Loucy (cell line): ENCODE results near the gene PPP2R5E.

Experiments
- H2AFZ ChIP-seq: fragments of 200-600 bp; sonication (generic); 2 replicates; pipeline ENCODE4 v1.6.0; 2016; ENCODE audit warnings: antibody characterized with exemption, mild to moderate bottlenecking, low read length, moderate library complexity
- H3F3A ChIP-seq: fragments of 200-600 bp; 2 replicates; pipeline ENCODE4 v1.6.0; 2016; ENCODE audit warnings: antibody characterized with exemption, low read depth, mild to moderate bottlenecking
- H3K27me3 ChIP-seq: fragments of 200-600 bp; sonication (generic); 2 replicates; pipeline ENCODE4 v1.6.1; 2014; ENCODE audit warnings: low read length, mild to moderate bottlenecking; ENCODE audit not compliant: insufficient read depth, poor library complexity, severe bottlenecking
- H3K36me3 ChIP-seq: fragments of 200-600 bp; sonication (generic); 2 replicates; pipeline ENCODE4 v1.6.1; 2016; ENCODE audit warnings: low read length; ENCODE audit not compliant: insufficient read depth
- H3K4me1 ChIP-seq: fragments of 200-600 bp; sonication (generic); 2 replicates; pipeline ENCODE4 v1.5.1; 2014; ENCODE audit warnings: low read length, mild to moderate bottlenecking; ENCODE audit not compliant: insufficient read depth, poor library complexity, severe bottlenecking
- H3K4me2 ChIP-seq: fragments of 200-600 bp; sonication (generic); 2 replicates; pipeline ENCODE4 v1.6.0; 2014; ENCODE audit warnings: antibody characterized with exemption, low read length, low read depth, mild to moderate bottlenecking; ENCODE audit not compliant: poor library complexity, severe bottlenecking
- H3K4me3 ChIP-seq: fragments of 200-600 bp; sonication (generic); 2 replicates; pipeline ENCODE4 v1.5.1; 2014; ENCODE audit warnings: low read length, mild to moderate bottlenecking, mixed read lengths; ENCODE audit not compliant: poor library complexity, severe bottlenecking
- H3K79me2 ChIP-seq: fragments of 200-600 bp; sonication (generic); 2 replicates; pipeline ENCODE4 v1.6.1; 2014; ENCODE audit warnings: low read length; ENCODE audit not compliant: insufficient read depth
- H3K9ac ChIP-seq: fragments of 200-600 bp; sonication (generic); 2 replicates; pipeline ENCODE4 v1.6.0; 2014; ENCODE audit warnings: mild to moderate bottlenecking, low read depth, low read length, moderate library complexity; ENCODE audit not compliant: poor library complexity, severe bottlenecking
- H3K9me2 ChIP-seq: fragments of 200-600 bp; sonication (generic); replicated peaks from 2 replicates; pipeline ENCODE4 v1.6.1; 2016; ENCODE audit warnings: low read depth, low read length, mixed read lengths
- H3K9me3 ChIP-seq: fragments of 200-600 bp; sonication (generic); 2 replicates; pipeline ENCODE4 v1.6.1; 2014; ENCODE audit warnings: mild to moderate bottlenecking, antibody characterized with exemption, low read length, low read depth; ENCODE audit not compliant: insufficient read depth
- H4K20me1 ChIP-seq: fragments of 200-600 bp; sonication (generic); 2 replicates; pipeline ENCODE4 v1.6.0; 2014; ENCODE audit warnings: antibody characterized with exemption, low read length, mild to moderate bottlenecking; ENCODE audit not compliant: insufficient read depth, poor library complexity, severe bottlenecking
- EZH2phosphoT487 ChIP-seq: fragments of 200-600 bp; IDR thresholded peaks from 2 replicates; pipeline ENCODE4 v1.6.1; 2018; ENCODE audit warnings: antibody characterized with exemption, mild to moderate bottlenecking, moderate library complexity, borderline replicate concordance
- TF ChIP-seq, protein P1 (sequence below): fragments of 200-600 bp; sonication (generic); conservative IDR thresholded peaks from 2 replicates; pipeline ENCODE4 v1.5.1; 2014; ENCODE audit warnings: mild to moderate bottlenecking, antibody characterized with exemption, low read length

Gene PPP2R5E

DNA sequence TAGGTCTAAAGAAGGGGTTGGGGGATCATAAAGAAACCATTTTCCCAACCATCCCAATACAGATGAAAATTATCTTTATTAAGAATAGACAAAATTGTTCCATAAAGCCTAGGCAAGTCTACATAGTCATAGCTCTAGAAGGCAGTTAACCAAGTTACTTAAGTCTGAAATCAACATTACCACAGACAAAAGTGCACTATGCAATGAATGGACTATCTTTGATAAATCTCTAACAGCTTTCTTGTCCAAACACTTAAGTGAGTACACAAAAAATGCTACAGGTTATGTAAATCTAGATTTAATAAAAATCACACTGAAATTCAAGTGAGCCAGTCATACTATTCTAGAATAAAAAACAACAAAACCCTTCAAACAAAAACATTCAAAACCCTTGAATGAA, 137.5 kb downstream of the PPP2R5E start:
- Histone ChIP-seq H3K79me2 (peaks cover 35% of the 10 kb centered on the region), H3K27me3 (no peaks in the 10 kb centered on the region), H4K20me1 (peaks cover 10% of the 10 kb centered on the region), H3F3A (no peaks in the 10 kb centered on the region), H3K36me3 (peaks cover 31% of the 10 kb centered on the region), H3K9ac (no peak overlapping the region), H3K4me3 (no peak overlapping the region), H3K9me2 (no peaks in the 10 kb centered on the region), H3K4me1 (peaks cover 27% of the 10 kb centered on the region), H3K9me3 (no peaks in the 10 kb centered on the region), H2AFZ (no peak overlapping the region), H3K4me2 (no peak overlapping the region)
- TF ChIP-seq EZH2phosphoT487: no peak
- TF ChIP-seq, protein P1, sequence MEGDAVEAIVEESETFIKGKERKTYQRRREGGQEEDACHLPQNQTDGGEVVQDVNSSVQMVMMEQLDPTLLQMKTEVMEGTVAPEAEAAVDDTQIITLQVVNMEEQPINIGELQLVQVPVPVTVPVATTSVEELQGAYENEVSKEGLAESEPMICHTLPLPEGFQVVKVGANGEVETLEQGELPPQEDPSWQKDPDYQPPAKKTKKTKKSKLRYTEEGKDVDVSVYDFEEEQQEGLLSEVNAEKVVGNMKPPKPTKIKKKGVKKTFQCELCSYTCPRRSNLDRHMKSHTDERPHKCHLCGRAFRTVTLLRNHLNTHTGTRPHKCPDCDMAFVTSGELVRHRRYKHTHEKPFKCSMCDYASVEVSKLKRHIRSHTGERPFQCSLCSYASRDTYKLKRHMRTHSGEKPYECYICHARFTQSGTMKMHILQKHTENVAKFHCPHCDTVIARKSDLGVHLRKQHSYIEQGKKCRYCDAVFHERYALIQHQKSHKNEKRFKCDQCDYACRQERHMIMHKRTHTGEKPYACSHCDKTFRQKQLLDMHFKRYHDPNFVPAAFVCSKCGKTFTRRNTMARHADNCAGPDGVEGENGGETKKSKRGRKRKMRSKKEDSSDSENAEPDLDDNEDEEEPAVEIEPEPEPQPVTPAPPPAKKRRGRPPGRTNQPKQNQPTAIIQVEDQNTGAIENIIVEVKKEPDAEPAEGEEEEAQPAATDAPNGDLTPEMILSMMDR: no peak

DNA sequence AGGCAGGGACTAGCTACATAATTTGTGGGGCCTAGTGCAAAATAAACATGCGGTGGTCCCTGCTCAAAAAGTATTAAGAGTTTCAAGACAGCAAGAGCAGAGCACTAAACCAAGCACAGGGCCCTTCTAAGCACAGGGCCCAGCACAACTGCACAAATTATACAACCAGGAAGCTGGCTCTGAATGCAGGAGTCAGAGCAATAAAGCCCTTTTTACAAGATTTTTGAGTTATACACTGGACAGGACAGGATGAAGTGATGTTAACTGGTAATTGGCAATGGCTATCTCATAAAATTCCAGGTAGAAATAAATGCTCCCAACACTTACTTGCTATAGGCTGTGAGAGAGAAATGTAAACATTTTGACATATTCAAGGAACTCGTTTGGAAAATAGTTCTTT, 138.3 kb downstream of the PPP2R5E start:
- no peak overlapping the region for H3K9ac ChIP-seq
- H3K4me1 ChIP-seq: peaks cover 27% of the 10 kb centered on the region
- H3K79me2 ChIP-seq: peaks cover 35% of the 10 kb centered on the region
- no peaks in the 10 kb centered on the region for H3K9me2 ChIP-seq
- no peaks in the 10 kb centered on the region for H3K9me3 ChIP-seq
- no peak overlapping the region for H2AFZ ChIP-seq
- peaks cover 10% of the 10 kb centered on the region for H4K20me1 ChIP-seq
- H3K27me3 ChIP-seq: no peaks in the 10 kb centered on the region
- no peak overlapping the region for H3K4me2 ChIP-seq
- no peak for TF ChIP-seq EZH2phosphoT487
- TF ChIP-seq, protein P1: no peak
- H3F3A ChIP-seq: no peaks in the 10 kb centered on the region
- no peak overlapping the region for H3K4me3 ChIP-seq
- H3K36me3 ChIP-seq: peaks cover 28% of the 10 kb centered on the region

DNA sequence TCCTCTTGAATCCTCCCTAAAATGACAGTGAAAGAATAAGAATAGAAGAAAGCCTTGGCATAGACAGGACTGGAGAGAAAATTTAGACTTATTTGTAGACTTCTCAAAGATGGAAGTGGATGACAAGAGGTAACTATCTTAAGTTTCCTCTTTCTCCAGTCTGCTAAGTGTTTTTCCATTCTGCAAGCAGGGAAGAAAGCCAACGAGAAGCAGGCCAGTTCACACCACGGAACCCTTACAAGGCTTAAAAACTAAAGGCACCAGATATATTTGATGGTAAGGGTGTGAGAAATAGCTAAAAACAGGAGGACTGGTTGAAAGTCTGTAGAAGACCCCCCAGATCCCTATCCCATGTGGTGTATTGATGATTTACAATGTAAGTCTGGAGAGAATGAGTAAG, 141.5 kb downstream of the PPP2R5E start:
- H3K9me2 ChIP-seq: no peaks in the 10 kb centered on the region
- H3K4me2 ChIP-seq: no peak overlapping the region
- H3K9ac ChIP-seq: no peak overlapping the region
- H3F3A ChIP-seq: no peaks in the 10 kb centered on the region
- peaks cover 28% of the 10 kb centered on the region for H3K36me3 ChIP-seq
- peaks cover 41% of the 10 kb centered on the region for H3K79me2 ChIP-seq
- no peaks in the 10 kb centered on the region for H3K9me3 ChIP-seq
- no peak overlapping the region for H3K4me3 ChIP-seq
- TF ChIP-seq, protein P1: no peak
- no peak for TF ChIP-seq EZH2phosphoT487
- H3K27me3 ChIP-seq: no peaks in the 10 kb centered on the region
- H4K20me1 ChIP-seq: peaks cover 7% of the 10 kb centered on the region
- H3K4me1 ChIP-seq: peaks cover 17% of the 10 kb centered on the region
- H2AFZ ChIP-seq: no peak overlapping the region
